Measurements from ENCODE around the gene LRRC10B.

Gene LRRC10B

GRCh38 chr11:61487342-61488025 lies 21.1 kb upstream of the LRRC10B start:
- no peak for FAIRE-seq

GRCh38 chr11:61488651-61489291 lies 19.8 kb upstream of the LRRC10B start:
- FAIRE-seq = no peak

- FAIRE-seq = no peak
These were observed 18.5 kb upstream of the LRRC10B start for GRCh38 chr11:61489833-61490721.

GRCh38 chr11:61491736-61492395 lies 16.7 kb upstream of the LRRC10B start:
- FAIRE-seq = no peak

GRCh38 chr11:61494381-61494961 lies 14.1 kb upstream of the LRRC10B start:
- no peak for FAIRE-seq

- no peak for FAIRE-seq
These were observed 12.5 kb upstream of the LRRC10B start for GRCh38 chr11:61495801-61496601.

GRCh38 chr11:61496602-61497400 lies 11.7 kb upstream of the LRRC10B start:
- no peak for FAIRE-seq

GRCh38 chr11:61497473-61497872 lies 11.1 kb upstream of the LRRC10B start:
- no peak for FAIRE-seq

- no peak for FAIRE-seq
These were observed 10.7 kb upstream of the LRRC10B start for GRCh38 chr11:61497876-61498275.

GRCh38 chr11:61498767-61499341 lies 9.7 kb upstream of the LRRC10B start:
- no peak for FAIRE-seq

GRCh38 chr11:61499816-61500491 lies 8.6 kb upstream of the LRRC10B start:
- FAIRE-seq = no peak

GRCh38 chr11:61502522-61502921 lies 6.0 kb upstream of the LRRC10B start:
- no peak for FAIRE-seq

- no peak for FAIRE-seq
These were observed 5.3 kb upstream of the LRRC10B start for GRCh38 chr11:61503135-61503770.

GRCh38 chr11:61505106-61505505 lies 3.4 kb upstream of the LRRC10B start:
- no peak for FAIRE-seq

GRCh38 chr11:61505640-61506155 lies 2.9 kb upstream of the LRRC10B start:
- no peak for FAIRE-seq

GRCh38 chr11:61507012-61507768 lies 1.4 kb upstream of the LRRC10B start:
- no peak for FAIRE-seq

GRCh38 chr11:61509043-61510029 lies 787 bp downstream of the LRRC10B start:
- FAIRE-seq = no peak
